ENCODE data around the gene KIRREL1.

KIRREL1 gene

DNA sequence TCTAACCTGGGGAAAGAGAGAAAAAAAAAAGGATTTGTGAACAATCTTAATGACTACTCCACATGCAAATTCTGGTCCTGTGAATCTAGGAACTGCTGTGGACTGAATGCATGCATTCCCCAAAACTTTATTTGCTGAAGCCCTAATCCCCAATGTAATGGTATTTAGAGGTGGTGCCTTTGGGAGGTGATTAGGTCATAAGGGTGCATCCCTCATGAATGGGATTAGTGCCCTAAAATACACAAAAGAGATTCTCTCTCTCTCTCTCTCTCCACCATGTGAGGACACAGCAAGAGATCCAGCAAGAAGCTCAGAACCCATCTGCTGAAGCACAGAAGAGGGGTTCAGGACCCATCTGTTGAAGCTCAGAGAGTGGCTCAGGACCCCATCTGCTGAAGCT lies 26.2 kb upstream of the KIRREL1 start:
- DNase-seq (ENCODE audit: extremely low read depth, insufficient read length), result no peak
- no peak for TF ChIP-seq CTCF (IDR thresholded peaks at IDR 0.05; ENCODE audit: insufficient read depth, low read length, poor library complexity, severe bottlenecking)

GRCh38 chr1:157968508-157968907 lies 24.9 kb upstream of the KIRREL1 start:
- Histone ChIP-seq H3K27me3 (replicated peaks; ENCODE audit: control insufficient read depth, insufficient read depth, low read length) (no peaks in the 10 kb centered on the region; the same call in 1 of the 2 replicates), H3K4me3 (replicated peaks; ENCODE audit: low read depth, low read length) (no peak overlapping the region), H3K36me3 (ENCODE audit: control insufficient read depth, insufficient read depth, low read length) (no peaks in the 10 kb centered on the region)
- no peak for TF ChIP-seq CTCF (IDR thresholded peaks at IDR 0.05; ENCODE audit: insufficient read depth, low read length, poor library complexity, severe bottlenecking)
- DNase-seq (ENCODE audit: extremely low read depth, insufficient read length), result no peak

More for the DNA sequence above, 26.2 kb upstream of the KIRREL1 start:
- H3K36me3 ChIP-seq (ENCODE audit: control insufficient read depth, insufficient read depth, low read length), result no peaks in the 10 kb centered on the region
- no peak overlapping the region for H3K4me3 ChIP-seq (replicated peaks; ENCODE audit: low read depth, low read length)
- H3K27me3 ChIP-seq (replicated peaks; ENCODE audit: control insufficient read depth, insufficient read depth, low read length), result no peaks in the 10 kb centered on the region; the same call in 1 of the 2 replicates

DNA sequence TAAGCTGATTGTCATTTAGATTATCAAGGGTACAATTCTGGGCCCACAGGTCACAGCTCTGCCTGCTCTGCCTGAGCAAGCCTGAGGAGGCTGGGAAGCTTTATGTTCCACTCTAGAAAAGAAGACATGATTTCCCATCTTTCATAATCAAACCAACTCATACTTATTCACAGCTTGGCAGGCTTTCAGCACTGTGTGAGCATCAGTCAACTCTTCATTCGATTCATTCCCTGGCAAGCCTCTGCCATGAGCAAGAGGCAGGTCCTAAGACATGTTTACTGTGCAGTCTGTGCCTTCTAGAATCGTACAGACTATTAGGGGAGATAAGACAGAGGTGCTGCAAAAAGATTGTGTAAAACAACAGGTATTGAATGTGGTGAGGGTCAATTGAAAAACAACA lies 24.5 kb upstream of the KIRREL1 start:
- Histone ChIP-seq H3K36me3 (ENCODE audit: control insufficient read depth, insufficient read depth, low read length) (no peaks in the 10 kb centered on the region), H3K27me3 (replicated peaks; ENCODE audit: control insufficient read depth, insufficient read depth, low read length) (no peaks in the 10 kb centered on the region; the same call in 1 of the 2 replicates)
- TF ChIP-seq CTCF (IDR thresholded peaks at IDR 0.05; ENCODE audit: insufficient read depth, low read length, poor library complexity, severe bottlenecking), result no peak

DNA sequence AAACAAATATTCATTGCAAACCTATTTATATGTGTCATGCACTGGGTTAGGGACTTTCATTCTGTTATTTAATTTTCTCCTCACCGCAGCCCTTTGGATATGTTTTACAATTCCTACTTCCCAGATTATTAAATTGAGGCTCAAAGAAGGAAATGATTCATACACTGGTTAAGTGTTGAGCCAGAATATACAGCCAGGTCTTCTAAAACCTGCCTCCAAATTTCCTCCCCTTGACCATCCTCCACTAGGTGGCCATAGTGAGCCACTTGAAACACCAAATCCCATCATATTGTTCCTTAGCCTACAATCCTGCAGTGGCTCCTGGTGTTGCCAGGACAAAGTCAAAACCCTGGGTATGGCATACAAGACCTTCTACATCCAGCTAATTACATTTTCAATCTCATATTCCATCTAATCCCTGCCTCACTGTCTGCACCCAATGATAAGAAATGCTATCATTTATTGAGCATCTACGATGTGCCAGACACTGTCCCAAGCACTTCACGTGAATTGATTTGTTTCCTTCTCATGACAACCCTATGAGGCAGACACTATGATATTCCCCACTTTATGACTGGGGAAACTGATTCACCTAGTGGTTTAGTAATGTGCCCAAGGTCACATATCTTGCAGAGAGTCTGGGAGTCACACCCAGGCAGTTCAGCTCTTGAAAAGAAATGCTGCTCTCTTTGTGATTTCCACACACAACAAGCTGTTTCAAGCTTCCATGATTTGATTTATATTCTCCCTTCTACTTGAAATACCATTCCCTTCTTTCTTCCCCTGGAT lies 23.6 kb upstream of the KIRREL1 start:
- no peaks in the 10 kb centered on the region; the same call in 1 of the 2 replicates for H3K27me3 ChIP-seq (replicated peaks; ENCODE audit: control insufficient read depth, insufficient read depth, low read length)
- H3K36me3 ChIP-seq (ENCODE audit: control insufficient read depth, insufficient read depth, low read length), result no peaks in the 10 kb centered on the region
- no peak for DNase-seq (ENCODE audit: extremely low read depth, insufficient read length)
- peak; percentile 83 for TF ChIP-seq CTCF (IDR thresholded peaks at IDR 0.05; ENCODE audit: insufficient read depth, low read length, poor library complexity, severe bottlenecking)
- H3K4me3 ChIP-seq (replicated peaks; ENCODE audit: low read depth, low read length), result no peak overlapping the region

More for the DNA sequence above, 24.5 kb upstream of the KIRREL1 start:
- DNase-seq (ENCODE audit: extremely low read depth, insufficient read length), result no peak
- no peak overlapping the region for H3K4me3 ChIP-seq (replicated peaks; ENCODE audit: low read depth, low read length)

DNA sequence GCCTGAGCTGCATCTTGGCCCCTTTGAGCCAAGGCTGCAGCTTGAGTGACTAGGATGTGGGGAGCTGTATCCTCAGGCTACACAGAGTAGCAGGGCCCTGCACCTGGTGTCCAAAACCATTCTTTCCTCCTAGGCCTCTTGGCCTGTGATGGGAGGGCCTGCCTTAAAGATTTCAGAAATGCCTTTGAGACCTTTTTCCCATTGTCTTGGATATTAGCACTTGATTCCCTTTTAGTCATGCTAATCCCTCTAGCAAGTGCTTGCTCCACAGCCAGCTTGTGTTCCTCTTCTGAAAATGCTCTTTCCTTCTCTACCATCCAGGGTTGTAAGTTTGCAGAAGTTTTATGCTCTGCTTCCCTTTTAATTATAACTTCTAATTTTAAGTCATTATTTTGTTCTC lies 21.7 kb upstream of the KIRREL1 start:
- no peak for DNase-seq (ENCODE audit: extremely low read depth, insufficient read length)
- no peak for TF ChIP-seq CTCF (IDR thresholded peaks at IDR 0.05; ENCODE audit: insufficient read depth, low read length, poor library complexity, severe bottlenecking)
- Histone ChIP-seq H3K27me3 (replicated peaks; ENCODE audit: control insufficient read depth, insufficient read depth, low read length) (no peaks in the 10 kb centered on the region; the same call in none of the 2 replicates), H3K36me3 (ENCODE audit: control insufficient read depth, insufficient read depth, low read length) (no peaks in the 10 kb centered on the region), H3K4me3 (replicated peaks; ENCODE audit: low read depth, low read length) (no peak overlapping the region)
